MCF 10A (cell line): ENCODE results near the gene CMBL. TPM values are rescaled to one million over a fixed set of nuclear protein-coding genes. Genes with fewer than 3 reads are reported as not detected.

Source experiments
- BruUV-seq: library from RNA; stranded (reverse); fragments of 400-500 nt; replicated peaks from 2 replicates; lab custom pipeline; 2021; lab: Mats Ljungman, UMichigan
- CTCF ChIA-PET: fragments of 300-600 bp; sonication (Branson Sonifier 250); formaldehyde crosslinking; extraction: SDS; loops from one replicate; lab custom pipeline; 2021; ENCODE audit warnings: antibody characterized with exemption, inconsistent platforms; lab: Yijun Ruan, JAX
- POLR2A ChIA-PET: fragments of 300-600, 350-650 bp; sonication (Branson Sonifier 250); formaldehyde crosslinking; extraction: SDS; loops from one replicate; lab custom pipeline; 2020; ENCODE audit warnings: antibody characterized with exemption, inconsistent platforms; lab: Yijun Ruan, JAX
- DNase-seq: peaks from one replicate; pipeline ENCODE4 v3.0.0-alpha.2; 2018; ENCODE audit not compliant: unreplicated experiment
- H3K27ac Mint-ChIP-seq: one replicate; pipeline ENCODE4 v1.8.0; 2022; ENCODE audit warnings: mild to moderate bottlenecking, low read depth, mixed read lengths; ENCODE audit not compliant: unreplicated experiment
- H3K27me3 Mint-ChIP-seq: one replicate; pipeline ENCODE4 v1.8.0; 2022; ENCODE audit warnings: mixed read lengths; ENCODE audit not compliant: insufficient read depth, unreplicated experiment
- H3K36me3 Mint-ChIP-seq: one replicate; pipeline ENCODE4 v1.8.0; 2022; ENCODE audit warnings: mild to moderate bottlenecking, moderate library complexity, mixed read lengths; ENCODE audit not compliant: insufficient read depth, unreplicated experiment
- H3K4me1 Mint-ChIP-seq: one replicate; pipeline ENCODE4 v1.8.0; 2022; ENCODE audit warnings: mixed read lengths; ENCODE audit not compliant: insufficient read depth, unreplicated experiment
- H3K4me3 Mint-ChIP-seq: one replicate; pipeline ENCODE4 v1.8.0; 2022; ENCODE audit warnings: mild to moderate bottlenecking, moderate library complexity, mixed read lengths; ENCODE audit not compliant: unreplicated experiment
- H3K9me3 Mint-ChIP-seq: one replicate; pipeline ENCODE4 v1.8.0; 2022; ENCODE audit warnings: mixed read lengths; ENCODE audit not compliant: unreplicated experiment
- CTCF ChIP-seq: fragments of 200-600 bp; IDR thresholded peaks from one replicate; pipeline ENCODE4 v1.8.0; 2022; ENCODE audit warnings: antibody characterized with exemption, mild to moderate bottlenecking; ENCODE audit not compliant: unreplicated experiment
- intact Hi-C: fragments of 100-400 bp; cut with micrococcal nuclease; formaldehyde crosslinking; loops from 2 replicates; pipeline ENCODE4 v1.14.1; 2022
- total RNA-seq: library from RNA; stranded (reverse); gene quantifications from 2 replicates; pipeline ENCODE4 v1.2.3, GENCODE V29; 2022

The CMBL gene
- total RNA-seq, 1 experiment from 2014 or later: 24.9 TPM

DNA sequence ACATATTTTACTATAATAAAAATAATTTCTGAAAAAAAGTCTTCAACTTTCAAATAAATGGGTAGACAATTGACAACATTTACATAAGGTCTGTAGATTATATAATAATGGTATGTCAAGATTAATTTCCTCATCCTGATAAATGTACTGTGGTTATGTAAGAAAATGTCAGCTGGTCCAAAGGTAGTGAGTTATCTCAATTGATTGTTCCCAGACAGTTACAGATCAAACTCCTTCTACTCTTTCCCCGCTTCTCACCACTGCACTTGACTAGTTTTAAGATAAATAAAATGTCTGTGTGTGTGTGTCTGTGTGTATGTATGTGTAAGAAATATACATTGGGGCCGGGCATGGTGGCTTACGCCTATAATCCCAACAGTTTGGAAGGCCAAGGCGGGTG, 29.4 kb upstream of the CMBL start:
- intact Hi-C loops: no loop called here

DNA sequence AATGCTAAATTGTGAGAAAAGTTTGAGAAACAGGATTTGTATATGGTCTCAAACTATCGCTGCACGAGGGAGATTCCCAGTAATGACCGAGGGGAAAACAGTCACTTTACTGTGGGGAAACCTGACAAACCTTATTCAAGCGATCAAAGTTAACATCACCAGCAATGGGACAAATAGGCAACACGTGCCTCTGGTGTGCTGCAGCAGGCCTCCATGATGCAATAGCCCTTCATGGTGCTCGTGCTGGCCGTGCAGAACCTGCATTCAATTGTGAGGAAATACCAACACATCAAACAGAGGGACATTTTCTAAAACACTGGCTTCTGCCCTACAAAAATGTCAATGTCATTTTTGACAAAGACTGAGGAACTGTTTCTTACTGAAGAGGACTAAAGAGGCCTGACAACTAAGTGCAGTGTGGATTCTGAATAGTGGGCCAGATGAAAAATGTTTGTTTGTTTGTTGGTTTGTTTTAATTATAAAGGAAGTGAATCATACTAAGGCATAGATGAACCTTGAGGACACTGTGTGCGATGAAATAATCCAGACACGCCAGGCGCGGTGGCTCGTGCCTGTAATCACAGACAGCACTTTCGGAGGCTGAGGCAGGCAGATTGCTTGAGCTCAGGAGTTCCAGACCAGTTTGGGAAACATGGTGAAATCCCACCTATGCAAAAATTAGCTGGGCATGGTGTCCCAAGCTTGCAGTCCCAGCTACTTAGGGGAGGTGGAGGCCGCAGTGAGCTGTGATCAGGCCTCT, 28.2 kb upstream of the CMBL start:
- ChIA-PET POLR2A (interaction anchor here (0.6 to 1.3 kb wide), 3 partner anchors 17 to 53 kb away, joined by 3 to 8 read pairs (median 3); partner anchors contain the start of gene MARCHF6), CTCF (no interaction called here)
- Mint-ChIP-seq H3K36me3 (no peaks in the 10 kb centered on the region), H3K9me3 (no peaks in the 10 kb centered on the region), H3K4me3 (no peak overlapping the region), H3K4me1 (peaks cover 19% of the 10 kb centered on the region), H3K27ac (no peak overlapping the region), H3K27me3 (no peaks in the 10 kb centered on the region)
- no peak for TF ChIP-seq CTCF
- BruUV-seq: no TSS peak
- intact Hi-C loops: no loop called here
- no peak for DNase-seq

More for the DNA sequence above, 29.4 kb upstream of the CMBL start:
- TF ChIP-seq CTCF: no peak
- no peaks in the 10 kb centered on the region for H3K27me3 Mint-ChIP-seq
- no peak for DNase-seq
- H3K4me1 Mint-ChIP-seq: peaks cover 7% of the 10 kb centered on the region
- no peak overlapping the region for H3K4me3 Mint-ChIP-seq
- ChIA-PET CTCF (interaction anchor here (0.6 kb wide), 1 partner anchor 162 kb away, joined by 3 read pairs; no protein-coding TSS in a partner anchor), POLR2A (interaction anchor here (1.3 kb wide), 1 partner anchor 16 kb away, joined by 8 read pairs; the partner anchor contains the start of gene MARCHF6)
- no peaks in the 10 kb centered on the region for H3K36me3 Mint-ChIP-seq
- no TSS peak for BruUV-seq
- no peaks in the 10 kb centered on the region for H3K9me3 Mint-ChIP-seq
- no peak overlapping the region for H3K27ac Mint-ChIP-seq

- no peaks in the 10 kb centered on the region for H3K27me3 Mint-ChIP-seq
- no peaks in the 10 kb centered on the region for H3K9me3 Mint-ChIP-seq
- intact Hi-C loops: no loop called here
- H3K4me1 Mint-ChIP-seq: peaks cover 26% of the 10 kb centered on the region
- POLR2A ChIA-PET: interaction anchor here (0.6 to 1.1 kb wide), 2 partner anchors 31 to 51 kb away, joined by 3 read pairs; no protein-coding TSS in a partner anchor
- no TSS peak for BruUV-seq
- no peaks in the 10 kb centered on the region for H3K36me3 Mint-ChIP-seq
- no peak for TF ChIP-seq CTCF
- H3K4me3 Mint-ChIP-seq: no peak overlapping the region
- CTCF ChIA-PET: no interaction called here
- no peak overlapping the region for H3K27ac Mint-ChIP-seq
- no peak for DNase-seq
These were observed 27.1 kb upstream of the CMBL start for GRCh38 chr5:10334831-10335230.

- H3K4me1 Mint-ChIP-seq: peaks cover 28% of the 10 kb centered on the region
- no peaks in the 10 kb centered on the region for H3K36me3 Mint-ChIP-seq
These were observed 25.7 kb upstream of the CMBL start for GRCh38 chr5:10333154-10334006.

More at GRCh38 chr5:10333154-10334006, 25.7 kb upstream of the CMBL start:
- no peak for TF ChIP-seq CTCF
- DNase-seq: no peak
- Mint-ChIP-seq H3K27ac (peak overlapping the region; percentile 63), H3K27me3 (no peaks in the 10 kb centered on the region), H3K4me3 (peak overlapping the region; percentile 66), H3K9me3 (no peaks in the 10 kb centered on the region)
- BruUV-seq: no TSS peak
- intact Hi-C loops: no loop called here
- CTCF ChIA-PET: no interaction called here
- POLR2A ChIA-PET: interaction anchor here (0.6 kb wide), 1 partner anchor 11 kb away, joined by 3 read pairs; no protein-coding TSS in a partner anchor
